ENCODE results near the gene ACOT8. TPM values are rescaled to one million over a fixed set of nuclear protein-coding genes. Genes with fewer than 3 reads are reported as not detected.
A peak's percentile ranks its signal among the peaks of the same experiment; 100 is the strongest.

The ACOT8 gene
- 10 to 100 TPM; 30.5 to 35.4 (median 31.7) TPM for total RNA-seq
- 30.8 TPM for total RNA-seq (2013)

DNA sequence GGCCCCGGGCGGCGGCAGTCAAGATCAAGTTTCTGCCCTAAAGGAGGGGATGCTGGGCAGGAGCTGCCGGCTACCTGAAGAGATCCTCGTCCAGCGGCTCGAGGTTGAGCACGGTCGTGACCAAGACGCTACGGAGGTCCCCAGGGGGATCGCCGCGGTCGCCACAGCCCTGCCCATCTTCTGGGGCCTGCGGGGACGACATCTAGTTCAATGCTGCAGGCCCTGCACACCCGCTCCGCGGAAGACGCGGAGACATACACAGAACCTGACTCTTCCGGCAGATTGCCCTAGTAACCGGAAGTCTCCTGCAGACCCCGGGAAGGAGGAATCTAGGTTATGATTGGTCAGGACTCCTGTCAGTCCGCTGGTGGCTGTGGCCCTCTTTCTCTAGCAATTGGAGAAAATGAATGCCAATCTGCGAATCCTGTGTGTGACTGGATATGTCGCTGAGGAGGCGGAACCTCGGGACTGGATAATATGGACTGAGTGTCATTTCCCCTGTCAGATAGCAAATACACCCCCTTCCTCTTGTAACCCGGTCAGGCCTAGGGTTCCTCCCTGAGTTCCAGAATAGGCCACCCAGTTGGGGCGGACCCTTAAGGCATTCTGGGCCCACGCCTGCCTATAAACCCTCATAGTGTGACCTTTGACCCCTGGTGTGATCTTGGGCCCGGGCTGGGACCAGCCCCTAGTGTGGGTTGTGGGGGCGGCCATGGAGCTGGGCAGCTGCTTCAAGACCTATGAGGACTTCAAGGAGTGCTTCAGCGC lies at the start of gene ACOT8, which contains the start of gene ZSWIM3:
ACOT8 (minus strand) TSS at position 279 of the 768 bp plus-strand sequence; CDS start at position 202, 77 bp downstream.
ZSWIM3 (plus strand) TSS at position 501 of the 768 bp plus-strand sequence; CDS start at position 713, 212 bp downstream.
- WGBS (ENCODE audit: insufficient coverage), result 0% methylated on average over 35 of the region's 36 CpGs
- no peaks in the 10 kb centered on the region for H3K9me3 ChIP-seq (ENCODE audit: control insufficient read depth, insufficient read depth, low read length)
- peak within 1 kb of the TSS; percentile 91 for H3K4me3 ChIP-seq (ENCODE audit: low read length)
- Mint-ChIP-seq H3K36me3 (no peaks in the 10 kb centered on the region), H3K9me3 (no peaks in the 10 kb centered on the region), H3K4me1 (peaks cover 38 to 59% of the 10 kb centered on the region in 2 donors), H3K27me3 (ENCODE audit: low read depth in 2 of 2) (no peaks in the 10 kb centered on the region), H3K27ac (peak within 1 kb of the TSS; percentile 95 to 96), H3K4me3 (peak within 1 kb of the TSS; percentile 95)
- peaks cover 14% of the 10 kb centered on the region for H3K36me3 ChIP-seq (ENCODE audit: control insufficient read depth, insufficient read depth, low read length)
- intact Hi-C loops (cut with micrococcal nuclease), result loop anchor here (1.0 to 2.0 kb wide), 6 partner anchors 24 to 114 kb away; partner anchors contain the start of genes PCIF1, UBE2C and ZSWIM1
- H3K4me1 ChIP-seq (ENCODE audit: control insufficient read depth, insufficient read depth, low read length), result peaks cover 33% of the 10 kb centered on the region
- no peaks in the 10 kb centered on the region for H3K27me3 ChIP-seq (ENCODE audit: control insufficient read depth, insufficient read depth, low read length)
- peak; percentile 82 to 100 for DNase-seq
- ATAC-seq, result peak; percentile 95 to 98 (median 95)
- TF ChIP-seq, protein P1, sequence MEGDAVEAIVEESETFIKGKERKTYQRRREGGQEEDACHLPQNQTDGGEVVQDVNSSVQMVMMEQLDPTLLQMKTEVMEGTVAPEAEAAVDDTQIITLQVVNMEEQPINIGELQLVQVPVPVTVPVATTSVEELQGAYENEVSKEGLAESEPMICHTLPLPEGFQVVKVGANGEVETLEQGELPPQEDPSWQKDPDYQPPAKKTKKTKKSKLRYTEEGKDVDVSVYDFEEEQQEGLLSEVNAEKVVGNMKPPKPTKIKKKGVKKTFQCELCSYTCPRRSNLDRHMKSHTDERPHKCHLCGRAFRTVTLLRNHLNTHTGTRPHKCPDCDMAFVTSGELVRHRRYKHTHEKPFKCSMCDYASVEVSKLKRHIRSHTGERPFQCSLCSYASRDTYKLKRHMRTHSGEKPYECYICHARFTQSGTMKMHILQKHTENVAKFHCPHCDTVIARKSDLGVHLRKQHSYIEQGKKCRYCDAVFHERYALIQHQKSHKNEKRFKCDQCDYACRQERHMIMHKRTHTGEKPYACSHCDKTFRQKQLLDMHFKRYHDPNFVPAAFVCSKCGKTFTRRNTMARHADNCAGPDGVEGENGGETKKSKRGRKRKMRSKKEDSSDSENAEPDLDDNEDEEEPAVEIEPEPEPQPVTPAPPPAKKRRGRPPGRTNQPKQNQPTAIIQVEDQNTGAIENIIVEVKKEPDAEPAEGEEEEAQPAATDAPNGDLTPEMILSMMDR (IDR thresholded peaks at IDR 0.05), result no peak
- peak within 1 kb of the TSS; percentile 99 for H3K27ac ChIP-seq (ENCODE audit: low read length)

DNA sequence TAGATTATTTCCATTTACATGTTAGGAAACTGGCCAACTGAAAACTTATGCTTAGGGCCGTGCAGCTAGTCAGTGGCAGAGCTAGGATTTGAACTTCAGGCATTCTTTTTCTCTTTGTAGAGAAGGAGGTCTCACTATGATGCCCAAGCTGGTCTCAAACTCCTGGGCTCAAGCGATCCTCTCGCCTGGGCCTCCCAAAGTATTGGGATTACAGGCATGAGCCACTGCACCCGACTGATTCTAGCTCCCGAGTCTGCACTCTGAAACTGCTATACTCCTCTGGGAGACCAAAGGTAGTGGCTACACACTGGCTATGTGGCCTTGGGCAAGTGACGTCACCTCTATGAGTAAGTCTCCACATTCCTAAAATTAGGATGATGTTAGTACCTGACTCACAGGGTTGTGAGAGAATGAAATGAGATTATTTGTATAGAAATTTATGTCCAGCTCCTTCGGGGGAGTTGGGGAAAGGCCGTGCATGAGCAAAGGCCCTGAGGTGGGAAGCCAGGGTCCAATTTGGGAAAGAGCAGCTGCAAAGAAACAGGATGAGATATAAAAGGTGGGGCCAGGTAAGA lies 48.4 kb upstream of the ACOT8 start:
- DNase-seq (no peak), ATAC-seq (no peak)
- peaks cover 4% of the 10 kb centered on the region for H3K4me1 ChIP-seq (ENCODE audit: control insufficient read depth, insufficient read depth, low read length)
- H3K4me3 ChIP-seq (ENCODE audit: low read length), result no peak overlapping the region
- no peaks in the 10 kb centered on the region for H3K27me3 Mint-ChIP-seq (ENCODE audit: low read depth in 2 of 2)
- no peaks in the 10 kb centered on the region for H3K36me3 ChIP-seq (ENCODE audit: control insufficient read depth, insufficient read depth, low read length)
- no peaks in the 10 kb centered on the region for H3K9me3 Mint-ChIP-seq
- 93% methylated on average over 8 of the region's 8 CpGs for WGBS (ENCODE audit: insufficient coverage)
- no peaks in the 10 kb centered on the region for H3K27me3 ChIP-seq (ENCODE audit: control insufficient read depth, insufficient read depth, low read length)
- no peak overlapping the region for H3K27ac ChIP-seq (ENCODE audit: low read length)
- H3K36me3 Mint-ChIP-seq, result no peaks in the 10 kb centered on the region
- no peaks in the 10 kb centered on the region for H3K9me3 ChIP-seq (ENCODE audit: control insufficient read depth, insufficient read depth, low read length)
- intact Hi-C loops (cut with micrococcal nuclease), result no loop called here
- TF ChIP-seq, protein P1 (IDR thresholded peaks at IDR 0.05), result no peak
- H3K4me1 Mint-ChIP-seq, result peaks cover 3% of the 10 kb centered on the region in 2 donors
- no peak overlapping the region for H3K27ac Mint-ChIP-seq
- H3K4me3 Mint-ChIP-seq, result no peak overlapping the region

DNA sequence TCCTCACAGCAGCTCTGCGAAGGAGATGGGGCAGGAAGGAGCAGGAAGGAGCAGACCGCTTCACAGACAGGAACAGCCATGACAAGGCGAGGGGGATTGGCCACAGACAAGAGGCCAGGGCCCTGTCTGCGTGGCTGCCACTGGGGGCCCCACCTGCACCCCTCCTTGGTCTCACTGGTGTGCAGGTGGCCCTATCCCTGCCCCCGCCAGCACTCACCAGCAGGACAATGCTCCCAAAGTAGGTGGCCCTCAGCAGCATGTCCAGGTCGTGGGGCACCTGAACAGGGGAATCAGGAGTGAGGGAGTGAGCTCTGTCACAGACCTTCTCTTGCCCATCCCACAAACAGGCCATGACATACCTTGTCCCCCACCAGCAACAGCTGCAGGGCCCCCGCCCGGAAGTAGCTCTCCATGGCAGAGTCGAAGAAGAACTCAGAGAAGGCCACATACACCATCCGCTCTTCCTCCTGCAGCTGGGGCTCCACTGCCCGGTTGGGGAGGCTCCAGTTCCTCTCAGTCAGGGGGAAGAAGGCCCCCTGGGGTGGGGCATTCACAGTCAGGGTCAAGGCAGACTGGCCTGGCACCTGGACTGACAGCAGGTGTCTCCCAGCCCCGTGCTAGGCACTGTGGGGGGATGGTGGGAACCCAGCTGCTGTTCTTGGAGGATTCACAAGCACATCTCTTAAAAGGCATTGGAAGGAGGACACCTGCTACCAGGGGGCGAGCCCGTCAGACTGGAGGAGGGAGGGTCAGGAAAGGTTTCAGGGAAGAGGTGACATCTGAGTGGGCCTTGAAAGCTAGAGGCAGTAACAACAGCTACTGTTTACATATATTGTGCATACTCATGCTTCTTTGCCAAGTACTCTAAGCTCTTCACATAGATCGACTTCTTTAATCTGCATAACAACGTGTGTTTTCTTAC lies 47.7 kb upstream of the ACOT8 start:
- Histone ChIP-seq H3K9me3 (ENCODE audit: control insufficient read depth, insufficient read depth, low read length) (no peaks in the 10 kb centered on the region), H3K27me3 (ENCODE audit: control insufficient read depth, insufficient read depth, low read length) (no peaks in the 10 kb centered on the region), H3K27ac (ENCODE audit: low read length) (no peak overlapping the region), H3K4me3 (ENCODE audit: low read length) (no peak overlapping the region), H3K4me1 (ENCODE audit: control insufficient read depth, insufficient read depth, low read length) (no peaks in the 10 kb centered on the region), H3K36me3 (ENCODE audit: control insufficient read depth, insufficient read depth, low read length) (no peaks in the 10 kb centered on the region)
- Mint-ChIP-seq H3K4me1 (no peaks in the 10 kb centered on the region), H3K27ac (no peak overlapping the region), H3K4me3 (no peak overlapping the region), H3K36me3 (no peaks in the 10 kb centered on the region), H3K9me3 (no peaks in the 10 kb centered on the region), H3K27me3 (ENCODE audit: low read depth in 2 of 2) (no peaks in the 10 kb centered on the region)
- DNase-seq (no peak), ATAC-seq (no peak)
- intact Hi-C loops (cut with micrococcal nuclease), result no loop called here
- 77% methylated on average over 16 of the region's 16 CpGs for WGBS (ENCODE audit: insufficient coverage)
- TF ChIP-seq, protein P1 (IDR thresholded peaks at IDR 0.05), result no peak

All from natural killer cell (primary cell).